BLaER1 treated with 17β-estradiol and CSF1 and Interleukin-3, amounts not matched to agents 10 nM and 100 nM (cell line): Measurements from ENCODE around the gene SHF.
"Not testable (repeated sequence)": the region's sequence is repeated elsewhere in the genome, so short reads cannot be mapped to it uniquely, and the experiment has no call there.

Experiments
- H3K27ac ChIP-seq, 11 experiments: shearing (Covaris generic); formaldehyde crosslinking; 2 replicates each; pipeline ENCODE4 v1.8.1; 2022
- H3K27me3 ChIP-seq, 11 experiments: shearing (Covaris generic); formaldehyde crosslinking; 2 replicates each; pipeline ENCODE4 v1.8.1; 2022
- H3K36me3 ChIP-seq, 11 experiments: shearing (Covaris generic); formaldehyde crosslinking; 2 replicates each; pipeline ENCODE4 v1.8.1; 2022
- H3K4me1 ChIP-seq, 10 experiments: shearing (Covaris generic); formaldehyde crosslinking; 2 replicates each; pipeline ENCODE4 v1.8.1; 2022
- H3K4me2 ChIP-seq, 11 experiments: shearing (Covaris generic); formaldehyde crosslinking; 2 replicates each; pipeline ENCODE4 v1.8.1; 2022
- H3K4me3 ChIP-seq, 10 experiments: shearing (Covaris generic); formaldehyde crosslinking; 2 replicates each; pipeline ENCODE4 v1.8.1; 2022
- H3K9ac ChIP-seq, 11 experiments: shearing (Covaris generic); formaldehyde crosslinking; 2 replicates each; pipeline ENCODE4 v1.8.1; 2022
- H3K9me3 ChIP-seq, 11 experiments: shearing (Covaris generic); formaldehyde crosslinking; replicated peaks in 1 of 11; 2 replicates each; pipeline ENCODE4 v1.8.1; 2022
- H4K20me1 ChIP-seq, 11 experiments: shearing (Covaris generic); formaldehyde crosslinking; 2 replicates each; pipeline ENCODE4 v1.8.1; 2022
- Cebpa-rat ChIP-seq, 11 experiments: shearing (Covaris generic); IDR thresholded peaks; 2 replicates each; pipeline ENCODE4 v1.8.1; 2022

SHF gene

GRCh38 chr15:45187894-45188830 lies at the start of gene SHF:
Gene SHF (minus strand): TSS chr15:45187966. CDS start chr15:45187951, 15 bp downstream.
- Histone ChIP-seq H3K4me2 (peak within 1 kb of the TSS; percentile 96 to 100 (median 99)), H3K9me3 (no peaks in the 10 kb centered on the region), H3K9ac (peak within 1 kb of the TSS; percentile 79 to 93 (median 86)), H3K36me3 (peaks cover 0 to 7% (median 0%) of the 10 kb centered on the region in 11 experiments; a peak in 1 of 22 replicates), H4K20me1 (peaks cover 0 to 41% (median 25%) of the 10 kb centered on the region in 11 experiments; a peak in 16 of 22 replicates), H3K4me3 (peak within 1 kb of the TSS; percentile 61 to 90 (median 84)), H3K27ac (peak within 1 kb of the TSS in 10 of 11 experiments; percentile 59 to 86 (median 82); a peak in 21 of 22 replicates), H3K27me3 (no peaks in the 10 kb centered on the region), H3K4me1 (peaks cover 42 to 54% (median 46%) of the 10 kb centered on the region in 10 experiments)
- TF ChIP-seq Cebpa-rat (IDR thresholded peaks at IDR 0.05): no peak

DNA sequence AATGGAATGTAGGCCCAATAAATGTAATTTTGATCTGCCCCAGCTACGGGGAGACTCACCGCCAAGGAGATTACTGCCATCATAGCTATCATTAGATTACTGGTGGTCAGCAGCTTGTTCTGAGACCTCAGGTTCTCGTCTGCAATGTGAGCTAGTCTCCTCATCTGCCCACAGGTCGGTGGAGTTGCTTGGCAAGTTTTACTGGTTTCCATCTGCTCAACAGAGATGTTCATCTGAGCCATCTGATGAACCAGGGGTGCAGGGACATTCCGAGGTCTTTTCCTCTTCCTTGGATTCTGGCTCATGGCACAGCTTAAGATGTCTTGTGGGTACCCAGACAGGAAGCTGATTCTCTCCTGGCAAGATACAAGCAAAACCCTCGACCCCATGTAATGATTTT lies 49.0 kb upstream of the SHF start:
- not testable (repeated sequence) for H3K4me3 ChIP-seq, H3K36me3 ChIP-seq, H3K4me2 ChIP-seq, H3K27me3 ChIP-seq, H3K27ac ChIP-seq, H3K4me1 ChIP-seq, H4K20me1 ChIP-seq, H3K9ac ChIP-seq
- H3K9me3 ChIP-seq: peaks cover 84 to 100% (median 93%) of the 10 kb centered on the region in 11 experiments

- Histone ChIP-seq H3K9me3 (peaks cover 62 to 78% (median 72%) of the 10 kb centered on the region in 11 experiments), H3K36me3 (no peaks in the 10 kb centered on the region), H3K27me3 (no peaks in the 10 kb centered on the region), H3K4me2 (no peak overlapping the region), H3K4me1 (peaks cover 0 to 5% (median 0%) of the 10 kb centered on the region in 10 experiments; a peak in 2 of 20 replicates), H4K20me1 (no peaks in the 10 kb centered on the region), H3K27ac (no peak overlapping the region), H3K9ac (no peak overlapping the region), H3K4me3 (no peak overlapping the region; a peak in 1 of 20 replicates)
- TF ChIP-seq Cebpa-rat (IDR thresholded peaks at IDR 0.05): no peak
Observed at GRCh38 chr15:45234562-45235235, 46.9 kb upstream of the SHF start.

GRCh38 chr15:45231864-45232562 lies 44.2 kb upstream of the SHF start:
- TF ChIP-seq Cebpa-rat (IDR thresholded peaks at IDR 0.05): no peak
- Histone ChIP-seq H3K27ac (no peak overlapping the region), H3K4me2 (no peak overlapping the region)

DNA sequence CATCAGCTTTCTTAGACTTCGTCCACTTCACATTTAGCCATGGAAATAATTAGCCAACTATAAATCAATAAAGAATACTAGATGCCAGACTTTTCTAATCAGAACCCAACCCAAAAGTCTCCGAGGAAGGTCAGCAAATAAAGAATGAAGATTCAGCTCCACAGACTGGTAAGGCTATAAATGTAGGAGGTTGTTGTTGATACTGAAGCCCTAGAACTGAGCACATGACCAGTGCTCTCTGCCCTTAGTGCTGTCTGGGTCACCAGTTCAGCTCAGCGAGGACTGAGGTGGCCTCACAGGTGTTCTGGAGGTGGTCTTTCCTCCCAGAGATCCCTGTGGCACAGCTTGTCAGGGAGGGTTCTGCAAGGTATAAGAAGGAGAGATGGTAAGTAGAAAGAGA lies 43.4 kb upstream of the SHF start:
- Histone ChIP-seq H3K36me3 (no peaks in the 10 kb centered on the region), H3K27me3 (no peaks in the 10 kb centered on the region), H4K20me1 (no peaks in the 10 kb centered on the region), H3K9me3 (peaks cover 36 to 43% (median 37%) of the 10 kb centered on the region in 11 experiments), H3K4me3 (no peak overlapping the region), H3K27ac (peak overlapping the region in 1 of 11 experiments; percentile 29; a peak in 1 of 22 replicates), H3K4me2 (peak overlapping the region in 1 of 11 experiments; percentile 31; a peak in 1 of 22 replicates), H3K9ac (no peak overlapping the region), H3K4me1 (peaks cover 0 to 5% (median 0%) of the 10 kb centered on the region in 10 experiments; a peak in 2 of 20 replicates)
- TF ChIP-seq Cebpa-rat (IDR thresholded peaks at IDR 0.05): no peak

More at GRCh38 chr15:45231864-45232562, 44.2 kb upstream of the SHF start:
- H4K20me1 ChIP-seq: no peaks in the 10 kb centered on the region
- no peak overlapping the region for H3K9ac ChIP-seq
- peaks cover 44 to 52% (median 46%) of the 10 kb centered on the region in 11 experiments for H3K9me3 ChIP-seq
- no peaks in the 10 kb centered on the region for H3K27me3 ChIP-seq
- no peaks in the 10 kb centered on the region for H3K36me3 ChIP-seq
- peaks cover 0 to 5% (median 0%) of the 10 kb centered on the region in 10 experiments; a peak in 2 of 20 replicates for H3K4me1 ChIP-seq
- H3K4me3 ChIP-seq: no peak overlapping the region

DNA sequence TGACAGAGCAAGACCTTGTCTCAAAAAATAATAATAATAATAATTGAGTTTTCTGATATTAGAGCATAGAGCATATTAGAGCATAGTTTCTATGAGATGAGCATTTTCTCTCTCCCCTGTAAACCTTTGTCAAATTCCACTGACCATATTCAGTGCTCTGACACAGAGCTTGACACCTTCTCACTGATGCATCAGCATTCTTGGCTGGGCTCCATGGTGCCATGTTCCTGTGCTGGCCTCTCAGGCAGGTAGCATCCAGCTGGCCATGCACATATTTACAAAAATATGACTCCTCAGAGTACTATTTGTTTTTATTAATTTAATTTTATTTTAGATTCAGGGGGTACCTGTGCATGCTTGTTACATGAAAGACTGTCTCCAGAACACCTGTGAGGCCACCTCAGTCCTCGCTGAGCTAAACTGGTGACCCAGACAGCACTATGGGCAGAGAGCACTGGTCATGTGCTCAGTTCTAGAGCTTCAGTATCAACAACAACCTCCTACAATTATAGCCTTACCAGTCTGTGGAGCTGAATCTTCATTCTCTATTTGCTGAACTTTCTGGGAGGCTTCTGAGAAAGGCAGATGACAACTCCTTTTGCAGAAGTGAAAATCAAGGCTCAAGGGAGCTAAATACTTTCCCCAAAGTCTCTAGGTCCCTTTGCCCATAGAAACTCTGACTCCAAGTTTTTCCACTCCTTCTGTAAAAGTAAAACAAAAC lies 42.6 kb upstream of the SHF start:
- Histone ChIP-seq H4K20me1 (no peaks in the 10 kb centered on the region), H3K36me3 (no peaks in the 10 kb centered on the region), H3K4me2 (peak overlapping the region in 1 of 11 experiments; percentile 31; a peak in 1 of 22 replicates), H3K9me3 (peaks cover 29 to 36% (median 29%) of the 10 kb centered on the region in 11 experiments), H3K9ac (no peak overlapping the region), H3K4me1 (peaks cover 0 to 5% (median 0%) of the 10 kb centered on the region in 10 experiments; a peak in 2 of 20 replicates), H3K4me3 (no peak overlapping the region), H3K27me3 (no peaks in the 10 kb centered on the region), H3K27ac (no peak overlapping the region; a peak in 1 of 22 replicates)
- no peak for TF ChIP-seq Cebpa-rat (IDR thresholded peaks at IDR 0.05)

- TF ChIP-seq Cebpa-rat (IDR thresholded peaks at IDR 0.05): no peak
- Histone ChIP-seq H3K27ac (no peak overlapping the region), H3K4me3 (no peak overlapping the region), H4K20me1 (no peaks in the 10 kb centered on the region), H3K36me3 (no peaks in the 10 kb centered on the region), H3K9ac (no peak overlapping the region), H3K4me1 (peaks cover 0 to 5% (median 0%) of the 10 kb centered on the region in 10 experiments; a peak in 2 of 20 replicates), H3K27me3 (no peaks in the 10 kb centered on the region), H3K9me3 (peaks cover 14 to 21% (median 15%) of the 10 kb centered on the region in 11 experiments), H3K4me2 (no peak overlapping the region)
Observed at GRCh38 chr15:45228931-45229330, 41.2 kb upstream of the SHF start.
